Subcutaneous abdominal adipose tissue (tissue), 5 donors: Measurements from ENCODE around the gene ARID1A.

ENCODE experiments used
- H3K27ac ChIP-seq: one replicate; pipeline ENCODE4 v1.7.0; 2013; ENCODE audit warnings: low read depth, mild to moderate bottlenecking, inconsistent platforms, low read length, moderate library complexity
- H3K27me3 ChIP-seq, 5 donors: one replicate each; pipeline ENCODE4 v1.7.0; 2013; ENCODE audit warnings: low read length in 5 of 5, inconsistent platforms in 1 of 5; ENCODE audit not compliant: control insufficient read depth in 5 of 5, insufficient read depth in 4 of 5
- H3K36me3 ChIP-seq, 5 donors: one replicate each; pipeline ENCODE4 v1.7.0; 2013; ENCODE audit warnings: low read length in 5 of 5; ENCODE audit not compliant: control insufficient read depth in 5 of 5, insufficient read depth in 5 of 5
- H3K4me1 ChIP-seq, 5 donors: one replicate each; pipeline ENCODE4 v1.7.0; 2013; ENCODE audit warnings: low read length in 5 of 5, mild to moderate bottlenecking in 3 of 5, moderate library complexity in 1 of 5; ENCODE audit not compliant: control insufficient read depth in 5 of 5, insufficient read depth in 5 of 5
- H3K4me3 ChIP-seq, 5 donors: one replicate each; pipeline ENCODE4 v1.7.0; 2013; ENCODE audit warnings: low read length in 5 of 5, low read depth in 1 of 5
- H3K9ac ChIP-seq, 5 donors: one replicate each; pipeline ENCODE4 v1.7.0; 2013; ENCODE audit warnings: low read length in 5 of 5, mild to moderate bottlenecking in 4 of 5, moderate library complexity in 3 of 5
- H3K9me3 ChIP-seq, 5 donors: one replicate each; pipeline ENCODE4 v1.7.0; 2013; ENCODE audit warnings: low read length in 5 of 5; ENCODE audit not compliant: control insufficient read depth in 5 of 5
- donor health status: healthy.
- donor health status: healthy.
- donor health status: healthy.
- donor health status: healthy.
- donor health status: healthy.

The ARID1A gene

DNA sequence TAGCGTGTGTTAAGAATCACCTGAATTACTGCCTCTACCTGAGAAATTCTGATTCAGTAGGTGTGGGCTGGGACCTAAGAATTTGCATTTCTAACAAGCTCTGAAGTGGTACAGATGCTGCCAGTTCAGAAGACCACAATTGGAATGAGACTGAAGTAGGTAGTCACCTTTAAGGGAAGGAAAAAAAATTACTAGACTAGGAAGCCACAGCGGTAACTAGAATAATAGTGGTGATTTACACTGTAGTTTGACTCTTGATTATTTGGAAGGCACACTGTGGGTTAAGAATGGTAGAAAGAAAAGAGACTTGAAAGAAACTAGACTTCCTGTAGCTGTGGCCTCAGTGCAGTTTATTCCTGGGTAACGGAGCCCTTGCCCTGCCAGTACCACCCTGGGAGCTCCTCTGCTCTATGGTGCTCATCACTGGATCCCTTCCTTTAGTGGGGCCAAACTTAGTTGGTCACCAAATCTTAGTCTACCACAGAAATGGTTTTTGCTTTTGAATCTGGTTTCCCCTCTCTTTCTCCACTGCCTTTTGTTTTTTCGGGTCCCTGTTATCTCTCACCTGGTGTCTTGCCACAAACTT lies 43.6 kb downstream of the ARID1A start:
- Histone ChIP-seq H3K36me3 (peaks cover 15 to 61% (median 33%) of the 10 kb centered on the region in 5 donors), H3K9me3 (no peaks in the 10 kb centered on the region), H3K4me1 (peaks cover 0 to 26% (median 7%) of the 10 kb centered on the region in 5 donors), H3K27me3 (no peaks in the 10 kb centered on the region), H3K4me3 (no peak overlapping the region), H3K27ac (no peak overlapping the region), H3K9ac (peak overlapping the region in 1 of 5 donors; percentile 11)

DNA sequence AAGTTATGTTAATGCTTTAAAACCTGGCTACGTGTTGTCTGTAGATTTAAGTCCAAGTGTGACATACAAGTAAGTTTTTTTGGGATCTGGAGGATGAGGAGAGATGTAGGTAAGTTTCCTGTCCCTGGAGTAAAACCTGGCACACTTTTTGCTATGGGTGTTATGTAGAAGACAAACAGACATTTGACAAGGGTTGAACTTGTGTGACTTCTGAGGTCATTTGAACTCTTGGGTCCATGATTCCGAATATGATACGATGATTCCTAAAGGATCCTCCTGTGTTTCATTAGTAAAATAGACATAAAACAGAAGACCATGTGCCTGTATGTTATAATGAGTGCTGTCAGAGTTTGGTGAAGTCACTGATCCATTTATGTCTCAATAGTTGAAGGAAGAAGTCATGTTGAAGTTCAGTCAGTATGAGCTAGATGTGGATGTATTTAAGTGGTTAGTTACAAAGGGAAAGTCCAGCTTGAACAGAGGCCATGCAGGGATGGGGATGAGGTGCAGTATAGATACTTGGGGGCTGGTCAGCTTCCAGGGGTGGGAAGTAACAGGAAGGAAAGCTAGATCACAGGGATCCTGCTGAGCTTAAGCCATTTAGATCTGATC lies 44.3 kb downstream of the ARID1A start:
- peak overlapping the region in 1 of 5 donors; percentile 11 for H3K9ac ChIP-seq
- H3K4me1 ChIP-seq = peaks cover 1 to 31% (median 12%) of the 10 kb centered on the region in 5 donors

DNA sequence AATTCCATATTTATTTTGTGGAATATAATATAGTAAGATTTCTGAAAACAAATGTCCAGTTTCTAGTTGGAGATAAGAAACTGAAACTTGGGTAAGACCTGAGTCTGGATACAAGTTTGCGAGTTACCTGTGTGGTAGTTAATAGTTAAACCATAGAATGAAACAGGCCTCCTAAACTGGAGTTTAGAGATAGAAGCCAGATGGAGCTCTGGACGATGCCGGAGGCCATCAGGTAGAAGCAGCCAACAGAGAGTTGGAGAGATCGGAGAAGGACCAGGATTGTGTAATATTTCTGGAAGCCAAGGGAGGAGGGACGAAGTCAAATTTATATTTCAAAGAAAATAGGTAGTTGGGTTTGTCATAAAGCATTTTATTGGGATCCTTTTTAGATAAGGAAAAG lies 45.1 kb downstream of the ARID1A start:
- Histone ChIP-seq H3K9me3 (no peaks in the 10 kb centered on the region), H3K27ac (no peak overlapping the region), H3K4me1 (peaks cover 1 to 38% (median 15%) of the 10 kb centered on the region in 5 donors), H3K4me3 (no peak overlapping the region), H3K27me3 (no peaks in the 10 kb centered on the region), H3K9ac (no peak overlapping the region), H3K36me3 (peaks cover 13 to 59% (median 29%) of the 10 kb centered on the region in 5 donors)

More for the DNA sequence above, 44.3 kb downstream of the ARID1A start:
- H3K27me3 ChIP-seq = no peaks in the 10 kb centered on the region
- H3K9me3 ChIP-seq = no peaks in the 10 kb centered on the region
- H3K27ac ChIP-seq = no peak overlapping the region
- H3K36me3 ChIP-seq = peaks cover 15 to 59% (median 31%) of the 10 kb centered on the region in 5 donors
- H3K4me3 ChIP-seq = no peak overlapping the region

GRCh38 chr1:26743426-26744059 lies 47.7 kb downstream of the ARID1A start:
- no peak overlapping the region for H3K9ac ChIP-seq
- no peaks in the 10 kb centered on the region for H3K9me3 ChIP-seq
- H3K36me3 ChIP-seq = peaks cover 13 to 50% (median 21%) of the 10 kb centered on the region in 5 donors
- H3K4me3 ChIP-seq = no peak overlapping the region
- peak overlapping the region; percentile 84 for H3K27ac ChIP-seq
- no peaks in the 10 kb centered on the region for H3K27me3 ChIP-seq
- peaks cover 1 to 47% (median 25%) of the 10 kb centered on the region in 5 donors for H3K4me1 ChIP-seq

GRCh38 chr1:26744075-26744959 lies 48.5 kb downstream of the ARID1A start:
- no peak overlapping the region for H3K4me3 ChIP-seq
- no peaks in the 10 kb centered on the region for H3K27me3 ChIP-seq
- H3K9me3 ChIP-seq = no peaks in the 10 kb centered on the region
- H3K4me1 ChIP-seq = peaks cover 1 to 49% (median 28%) of the 10 kb centered on the region in 5 donors
- peaks cover 13 to 50% (median 22%) of the 10 kb centered on the region in 5 donors for H3K36me3 ChIP-seq
- peak overlapping the region; percentile 84 for H3K27ac ChIP-seq
- peak overlapping the region in 1 of 5 donors; percentile 25 for H3K9ac ChIP-seq

- no peaks in the 10 kb centered on the region for H3K9me3 ChIP-seq
- H3K27me3 ChIP-seq = no peaks in the 10 kb centered on the region
- H3K4me3 ChIP-seq = no peak overlapping the region
- H3K9ac ChIP-seq = no peak overlapping the region
- H3K27ac ChIP-seq = peak overlapping the region; percentile 84
- H3K36me3 ChIP-seq = peaks cover 8 to 48% (median 25%) of the 10 kb centered on the region in 5 donors
- H3K4me1 ChIP-seq = peaks cover 1 to 53% (median 36%) of the 10 kb centered on the region in 5 donors
Observed at GRCh38 chr1:26745191-26745590, 49.4 kb downstream of the ARID1A start.

DNA sequence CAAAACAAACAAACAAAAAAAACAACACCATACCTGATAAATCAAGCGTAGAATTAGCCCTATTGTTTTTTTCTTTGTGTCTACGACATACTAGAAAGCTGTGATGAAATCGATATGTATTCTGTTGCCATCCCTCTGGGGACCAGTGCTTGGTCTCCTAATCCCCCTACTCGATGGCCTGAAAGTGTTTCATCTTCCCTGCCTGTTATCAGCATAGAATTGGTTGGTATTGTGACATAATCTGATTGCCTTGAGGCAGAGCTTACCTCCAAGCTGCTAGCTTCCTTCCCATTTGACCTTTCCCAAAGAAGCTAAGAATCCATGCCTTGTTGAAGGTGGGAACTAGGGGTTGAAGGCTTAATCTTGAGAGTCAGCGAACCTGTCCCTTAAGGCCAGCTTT lies 51.2 kb downstream of the ARID1A start:
- no peak overlapping the region for H3K4me3 ChIP-seq
- H3K9ac ChIP-seq = no peak overlapping the region
- H3K4me1 ChIP-seq = peaks cover 5 to 58% (median 37%) of the 10 kb centered on the region in 5 donors
- no peak overlapping the region for H3K27ac ChIP-seq
- no peaks in the 10 kb centered on the region for H3K9me3 ChIP-seq
- H3K27me3 ChIP-seq = no peaks in the 10 kb centered on the region
- peaks cover 0 to 38% (median 18%) of the 10 kb centered on the region in 5 donors for H3K36me3 ChIP-seq

DNA sequence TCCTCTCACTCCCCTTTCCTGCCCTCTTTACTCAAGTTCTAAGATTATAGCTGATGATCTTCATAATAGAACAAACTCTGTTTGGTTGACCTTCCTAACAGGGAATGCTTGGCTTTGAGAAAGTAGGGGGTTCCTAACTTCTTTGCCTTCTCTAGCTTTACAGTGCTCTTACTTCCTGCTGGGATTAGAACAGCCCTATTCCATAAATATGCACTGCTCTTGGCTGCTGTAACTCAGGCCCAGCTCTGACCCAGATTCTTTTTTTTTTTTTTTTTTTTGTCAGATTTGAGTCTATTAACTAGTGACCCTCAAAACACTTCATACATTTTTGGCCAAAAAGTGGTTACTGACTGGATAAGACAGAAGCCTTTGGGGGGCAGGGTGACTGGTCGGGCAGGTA lies 52.5 kb downstream of the ARID1A start:
- H3K36me3 ChIP-seq = peaks cover 0 to 29% (median 12%) of the 10 kb centered on the region in 5 donors

DNA sequence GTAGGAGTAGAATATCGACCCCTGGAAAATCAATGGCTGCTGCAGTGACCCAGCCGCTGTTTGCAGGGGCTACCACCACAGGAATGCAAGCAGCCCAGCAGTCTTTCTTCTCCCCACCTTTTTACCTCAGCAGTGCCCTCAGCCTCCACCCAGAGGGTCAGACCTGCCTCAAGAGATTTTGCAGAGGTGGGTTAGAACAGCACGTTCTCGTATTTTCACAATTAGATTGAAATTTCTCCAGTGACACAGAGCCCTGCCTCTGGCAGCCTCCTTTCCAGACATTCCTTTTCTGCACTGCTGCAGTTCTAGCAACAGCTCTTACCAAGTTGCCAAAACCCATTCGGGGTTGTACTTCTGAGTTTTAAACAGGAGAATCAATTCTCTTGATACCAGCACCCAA lies 53.6 kb downstream of the ARID1A start:
- H3K27ac ChIP-seq = no peak overlapping the region
- H3K36me3 ChIP-seq = peaks cover 0 to 25% (median 9%) of the 10 kb centered on the region in 5 donors
- no peak overlapping the region for H3K4me3 ChIP-seq
- H3K9me3 ChIP-seq = no peaks in the 10 kb centered on the region
- no peak overlapping the region for H3K9ac ChIP-seq
- H3K4me1 ChIP-seq = peaks cover 11 to 67% (median 54%) of the 10 kb centered on the region in 5 donors
- H3K27me3 ChIP-seq = no peaks in the 10 kb centered on the region

More for the DNA sequence above, 52.5 kb downstream of the ARID1A start:
- H3K4me1 ChIP-seq = peaks cover 11 to 71% (median 46%) of the 10 kb centered on the region in 5 donors
- no peak overlapping the region for H3K27ac ChIP-seq
- H3K9ac ChIP-seq = no peak overlapping the region
- no peaks in the 10 kb centered on the region for H3K9me3 ChIP-seq
- no peaks in the 10 kb centered on the region for H3K27me3 ChIP-seq
- no peak overlapping the region for H3K4me3 ChIP-seq
